Uterus (tissue), 4 donors: ENCODE data around the gene ACO2. TPM values are rescaled to one million over a fixed set of nuclear protein-coding genes. Genes with fewer than 3 reads are reported as not detected.

Experiments
- DNase-seq, 2 donors: peaks; one replicate each; pipeline ENCODE4 v3.0.0-alpha.2; 2019 to 2020
- H3K27ac ChIP-seq, 2 donors: fragments of 200-600 bp; sonication (generic); 1 replicate in 1 of 2; 2 replicates in 1 of 2; pipeline ENCODE4 v1.5.1; 2016 to 2018
- H3K27me3 ChIP-seq, 2 donors: fragments of 200-600 bp; sonication (generic); one replicate each; pipeline ENCODE4 v1.5.1; 2018 to 2019; ENCODE audit warnings: control low read depth in 1 of 2
- H3K36me3 ChIP-seq, 2 donors: fragments of 200-600 bp; sonication (generic); one replicate each; pipeline ENCODE4 v1.5.1; 2019; ENCODE audit warnings: control low read depth in 1 of 2
- H3K4me1 ChIP-seq, 2 donors: fragments of 200-600 bp; sonication (generic); one replicate each; pipeline ENCODE4 v1.5.1; 2018 to 2019; ENCODE audit warnings: control low read depth in 1 of 2
- H3K4me3 ChIP-seq, 2 donors: fragments of 200-600 bp; sonication (generic); 1 replicate in 1 of 2; 2 replicates in 1 of 2; pipeline ENCODE4 v1.5.1; 2018 to 2019; ENCODE audit warnings: mild to moderate bottlenecking in 1 of 2
- H3K9me3 ChIP-seq, 2 donors: fragments of 200-600 bp; sonication (generic); one replicate each; pipeline ENCODE4 v1.5.1; 2019; ENCODE audit warnings: control low read depth in 1 of 2
- POLR2A ChIP-seq, 2 donors: fragments of 450-650 bp; IDR thresholded peaks; one replicate each; pipeline ENCODE4 v1.6.1; 2016; ENCODE audit warnings: antibody characterized with exemption in 2 of 2, mild to moderate bottlenecking in 1 of 2, moderate library complexity in 1 of 2
- intact Hi-C: fragments of 100-400 bp; cut with DNase I; formaldehyde crosslinking; loops from one replicate; pipeline ENCODE4 v1.15.1; 2023; ENCODE audit warnings: low total_unique reads
- total RNA-seq, 4 donors: library from RNA; depleted of rRNA in 3 of 4; stranded (reverse); fragments of >200 nt in 3 of 4; gene quantifications; one replicate each; pipeline versions ENCODE4 v1.1.0 to v1.2.4, GENCODE V29; 2014 to 2023
- TF ChIP-seq, protein P1 (sequence below), 4 experiments: fragments of 200-600 bp in 2 of 4; fragments of 450-650 bp in 2 of 4; sonication (generic) in 2 of 4; IDR thresholded peaks; one replicate each; pipeline ENCODE4 v1.5.1; 2016 to 2019; ENCODE audit warnings: antibody characterized with exemption in 4 of 4, mild to moderate bottlenecking in 2 of 4, moderate library complexity in 1 of 4
- donor health status: DM: yes; HTN: yes; CAD: no.

ACO2 gene
- total RNA-seq, 4 donors from 2014 or later: 21.5 to 64.4 (median 47.1) TPM

DNA sequence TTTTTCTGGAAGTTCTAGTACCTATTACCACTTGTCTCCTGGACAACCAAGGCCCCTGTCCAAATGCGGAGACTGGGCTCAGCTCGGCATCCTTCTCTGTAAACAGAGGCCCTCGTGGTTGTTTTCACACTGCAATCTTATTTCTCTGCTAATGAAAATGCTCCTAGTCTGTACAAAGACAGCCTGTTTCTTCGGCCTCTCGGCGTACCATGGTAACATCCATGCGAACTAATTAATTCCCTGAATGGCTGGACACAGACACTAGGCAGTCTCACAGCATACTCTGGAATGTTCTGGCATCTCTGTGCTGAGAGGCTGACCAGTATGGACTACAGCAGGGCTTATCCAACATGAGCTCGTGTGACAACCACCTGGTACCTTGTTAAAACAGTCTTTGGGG, 69.7 kb downstream of the ACO2 start:
- Histone ChIP-seq H3K27me3 (no peaks in the 10 kb centered on the region), H3K4me3 (no peak overlapping the region), H3K27ac (no peak overlapping the region), H3K36me3 (no peaks in the 10 kb centered on the region), H3K9me3 (no peaks in the 10 kb centered on the region), H3K4me1 (peaks cover 6 to 12% of the 10 kb centered on the region in 2 donors)
- no peak for DNase-seq
- intact Hi-C loops: no loop called here
- TF ChIP-seq, protein P1, sequence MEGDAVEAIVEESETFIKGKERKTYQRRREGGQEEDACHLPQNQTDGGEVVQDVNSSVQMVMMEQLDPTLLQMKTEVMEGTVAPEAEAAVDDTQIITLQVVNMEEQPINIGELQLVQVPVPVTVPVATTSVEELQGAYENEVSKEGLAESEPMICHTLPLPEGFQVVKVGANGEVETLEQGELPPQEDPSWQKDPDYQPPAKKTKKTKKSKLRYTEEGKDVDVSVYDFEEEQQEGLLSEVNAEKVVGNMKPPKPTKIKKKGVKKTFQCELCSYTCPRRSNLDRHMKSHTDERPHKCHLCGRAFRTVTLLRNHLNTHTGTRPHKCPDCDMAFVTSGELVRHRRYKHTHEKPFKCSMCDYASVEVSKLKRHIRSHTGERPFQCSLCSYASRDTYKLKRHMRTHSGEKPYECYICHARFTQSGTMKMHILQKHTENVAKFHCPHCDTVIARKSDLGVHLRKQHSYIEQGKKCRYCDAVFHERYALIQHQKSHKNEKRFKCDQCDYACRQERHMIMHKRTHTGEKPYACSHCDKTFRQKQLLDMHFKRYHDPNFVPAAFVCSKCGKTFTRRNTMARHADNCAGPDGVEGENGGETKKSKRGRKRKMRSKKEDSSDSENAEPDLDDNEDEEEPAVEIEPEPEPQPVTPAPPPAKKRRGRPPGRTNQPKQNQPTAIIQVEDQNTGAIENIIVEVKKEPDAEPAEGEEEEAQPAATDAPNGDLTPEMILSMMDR (IDR thresholded peaks at IDR 0.05): no peak
- no peak for TF ChIP-seq POLR2A (IDR thresholded peaks at IDR 0.05)

DNA sequence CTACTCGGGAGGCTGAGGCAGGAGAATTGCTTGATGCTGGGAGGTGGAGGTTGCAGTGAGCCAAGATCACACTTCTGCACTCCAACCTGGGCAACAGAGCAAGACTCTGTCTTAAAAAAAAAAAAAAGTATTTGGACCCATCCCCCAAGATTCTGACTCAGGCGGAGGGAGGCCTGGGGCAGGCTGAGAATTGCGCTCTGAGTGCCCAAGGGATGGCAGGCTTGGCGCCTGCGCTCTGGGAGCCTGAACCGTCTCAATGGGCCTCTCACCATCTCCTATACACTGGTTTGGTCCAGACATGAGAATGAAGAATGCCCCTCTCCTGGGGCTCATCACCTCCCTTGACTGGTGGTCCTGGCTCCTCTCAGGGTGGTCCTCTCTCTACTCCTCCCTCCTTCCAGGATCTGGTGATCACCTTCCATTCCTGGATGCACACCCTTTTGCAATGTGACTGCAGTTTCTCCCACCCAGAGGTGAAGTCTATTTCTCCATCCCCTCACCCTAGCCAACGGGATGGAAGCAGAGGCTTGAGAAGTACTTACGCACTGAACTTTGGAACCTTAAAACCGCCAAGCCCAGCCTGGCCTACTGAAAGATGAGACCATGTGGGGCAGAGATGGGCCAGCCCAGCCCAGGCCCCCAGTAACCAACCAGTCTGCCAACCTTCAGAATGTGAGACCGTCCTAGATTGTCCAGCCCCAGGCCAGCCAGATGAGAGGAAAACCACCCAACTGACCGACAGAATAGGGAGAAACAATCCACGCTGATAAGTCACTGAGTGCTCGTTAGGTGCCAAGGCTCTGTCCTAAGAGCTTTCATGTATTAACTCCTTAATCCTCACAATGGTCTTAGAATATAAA, 70.5 kb downstream of the ACO2 start:
- peaks cover 6 to 12% of the 10 kb centered on the region in 2 donors for H3K4me1 ChIP-seq
- intact Hi-C loops: loop anchor here (5.0 kb wide), 1 partner anchor 58 kb away; no protein-coding TSS in a partner anchor
- no peak overlapping the region for H3K27ac ChIP-seq
- TF ChIP-seq POLR2A (IDR thresholded peaks at IDR 0.05): no peak
- TF ChIP-seq, protein P1 (IDR thresholded peaks at IDR 0.05): no peak
- H3K27me3 ChIP-seq: no peaks in the 10 kb centered on the region
- H3K36me3 ChIP-seq: no peaks in the 10 kb centered on the region
- no peaks in the 10 kb centered on the region for H3K9me3 ChIP-seq
- DNase-seq: no peak
- no peak overlapping the region for H3K4me3 ChIP-seq

DNA sequence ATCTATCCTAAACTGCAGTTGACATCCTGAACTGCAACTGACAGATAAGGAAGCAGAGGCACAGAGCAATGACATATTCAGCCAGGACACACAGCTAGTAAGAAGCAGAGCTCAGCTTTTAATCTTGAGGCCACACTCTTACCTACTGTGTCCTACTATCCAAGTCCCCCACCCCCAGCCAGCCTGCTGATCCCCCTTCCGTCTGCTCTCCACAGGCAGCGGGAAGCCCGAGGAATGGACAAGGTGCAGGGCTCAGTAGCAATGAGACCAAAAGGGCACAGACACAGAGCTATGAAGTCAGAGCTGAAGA, 71.0 kb downstream of the ACO2 start:
- no peaks in the 10 kb centered on the region for H3K27me3 ChIP-seq
- DNase-seq: no peak
- peaks cover 6 to 12% of the 10 kb centered on the region in 2 donors for H3K4me1 ChIP-seq
- H3K4me3 ChIP-seq: no peak overlapping the region
- H3K9me3 ChIP-seq: no peaks in the 10 kb centered on the region
- H3K36me3 ChIP-seq: no peaks in the 10 kb centered on the region
- intact Hi-C loops: loop anchor here (5.0 kb wide), 1 partner anchor 57 kb away; no protein-coding TSS in a partner anchor
- no peak for TF ChIP-seq POLR2A (IDR thresholded peaks at IDR 0.05)
- TF ChIP-seq, protein P1 (IDR thresholded peaks at IDR 0.05): no peak
- H3K27ac ChIP-seq: no peak overlapping the region

GRCh38 chr22:41540365-41540764, 71.4 kb downstream of the ACO2 start:
- DNase-seq: no peak
- Histone ChIP-seq H3K4me3 (no peak overlapping the region), H3K9me3 (no peaks in the 10 kb centered on the region), H3K27ac (no peak overlapping the region), H3K27me3 (no peaks in the 10 kb centered on the region), H3K36me3 (no peaks in the 10 kb centered on the region), H3K4me1 (peaks cover 6 to 12% of the 10 kb centered on the region in 2 donors)
- intact Hi-C loops: loop anchor here (5.0 kb wide), 1 partner anchor 57 kb away; no protein-coding TSS in a partner anchor
- TF ChIP-seq POLR2A (IDR thresholded peaks at IDR 0.05): no peak
- TF ChIP-seq, protein P1 (IDR thresholded peaks at IDR 0.05): no peak

- Histone ChIP-seq H3K36me3 (no peaks in the 10 kb centered on the region), H3K9me3 (no peaks in the 10 kb centered on the region), H3K27ac (no peak overlapping the region), H3K27me3 (no peaks in the 10 kb centered on the region), H3K4me1 (peaks cover 6 to 12% of the 10 kb centered on the region in 2 donors), H3K4me3 (no peak overlapping the region)
- DNase-seq: no peak
- intact Hi-C loops: loop anchor here (5.0 kb wide), 1 partner anchor 56 kb away; no protein-coding TSS in a partner anchor
- TF ChIP-seq, protein P1 (IDR thresholded peaks at IDR 0.05): no peak
- TF ChIP-seq POLR2A (IDR thresholded peaks at IDR 0.05): no peak
Observed at GRCh38 chr22:41541484-41541883, 72.6 kb downstream of the ACO2 start.
